Skeletal muscle satellite cell (primary cell): ENCODE measurements around the gene PASK. TPM values are rescaled to one million over a fixed set of nuclear protein-coding genes. Genes with fewer than 3 reads are reported as not detected.
"Not testable (repeated sequence)": the region's sequence is repeated elsewhere in the genome, so short reads cannot be mapped to it uniquely, and the experiment has no call there.

Experiments
- H3K27me3 ChIP-seq: 2 replicates; pipeline ENCODE4 v1.7.0; 2013; ENCODE audit warnings: low read length; ENCODE audit not compliant: control insufficient read depth, insufficient read depth
- H3K36me3 ChIP-seq: 2 replicates; pipeline ENCODE4 v1.7.0; 2013; ENCODE audit warnings: mild to moderate bottlenecking, control low read depth, low read length; ENCODE audit not compliant: insufficient read depth
- H3K4me1 ChIP-seq: 2 replicates; pipeline ENCODE4 v1.7.0; 2013; ENCODE audit warnings: low read length; ENCODE audit not compliant: control insufficient read depth, insufficient read depth
- H3K4me2 ChIP-seq: 2 replicates; pipeline ENCODE4 v1.7.0; 2013; ENCODE audit warnings: mild to moderate bottlenecking, low read length
- H3K4me3 ChIP-seq: 2 replicates; pipeline ENCODE4 v1.7.0; 2013; ENCODE audit warnings: low read length
- H3K9ac ChIP-seq: 2 replicates; pipeline ENCODE4 v1.7.0; 2013; ENCODE audit warnings: mild to moderate bottlenecking, low read depth, low read length, moderate library complexity
- H3K9me3 ChIP-seq: replicated peaks from 2 replicates; pipeline ENCODE4 v1.7.0; 2013; ENCODE audit warnings: mild to moderate bottlenecking, control low read depth, low read length
- total RNA-seq: library from RNA; depleted of rRNA; stranded (reverse); fragments of >200 nt; gene quantifications from 2 replicates; pipeline ENCODE4 v1.2.3, GENCODE V29; 2012; rRNA removed

PASK gene
- total RNA-seq: 5.7 and 9.4 TPM in 2 replicates

DNA sequence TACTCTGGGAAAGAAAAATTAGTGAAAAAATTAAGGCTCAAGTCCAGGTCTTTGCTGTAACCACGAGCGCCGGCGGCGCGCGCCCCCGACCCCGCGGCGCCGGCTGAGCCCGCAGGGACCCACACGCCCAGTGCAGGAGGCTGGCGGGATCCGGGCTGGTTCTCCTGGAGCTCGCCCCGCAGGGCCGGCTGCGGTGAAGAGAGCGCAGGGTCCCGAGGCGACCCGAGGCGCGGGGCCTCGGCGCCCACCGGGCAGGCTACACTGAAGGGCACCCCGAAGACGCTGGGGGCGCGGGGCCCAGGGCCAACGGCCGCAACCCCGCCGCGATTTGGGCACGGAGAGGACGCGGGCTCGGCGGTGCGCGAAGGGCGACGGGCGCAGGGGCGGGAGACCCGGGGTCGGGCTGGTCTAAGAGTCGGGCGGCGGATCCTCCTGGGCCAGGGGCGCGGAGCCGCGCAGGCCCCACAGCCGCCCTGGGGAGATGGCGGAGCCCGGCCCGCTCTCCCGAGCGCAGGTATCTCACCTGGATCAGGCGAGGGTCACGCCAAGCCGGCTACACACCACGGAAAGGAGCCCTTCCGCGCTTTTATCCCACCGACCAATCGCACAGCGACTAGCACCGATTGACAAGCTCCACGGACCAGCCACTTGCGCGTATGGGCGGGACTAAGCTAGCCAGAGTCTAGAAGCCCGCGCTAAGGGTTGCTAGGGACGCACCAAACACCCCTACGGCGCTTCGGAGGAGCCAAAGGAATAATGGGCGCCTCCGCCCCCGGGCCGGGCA lies at the start of gene PASK:
PASK (minus strand) TSS at position 582 of the 784 bp plus-strand sequence. CDS start 6,440 bp downstream, outside the sequence.
- Histone ChIP-seq H3K9me3 (no peaks in the 10 kb centered on the region), H3K4me2 (peak within 1 kb of the TSS; percentile 95), H3K27me3 (no peaks in the 10 kb centered on the region), H3K4me1 (peaks cover 28% of the 10 kb centered on the region), H3K9ac (peak within 1 kb of the TSS; percentile 84), H3K36me3 (peaks cover 3% of the 10 kb centered on the region), H3K4me3 (peak within 1 kb of the TSS; percentile 81)

DNA sequence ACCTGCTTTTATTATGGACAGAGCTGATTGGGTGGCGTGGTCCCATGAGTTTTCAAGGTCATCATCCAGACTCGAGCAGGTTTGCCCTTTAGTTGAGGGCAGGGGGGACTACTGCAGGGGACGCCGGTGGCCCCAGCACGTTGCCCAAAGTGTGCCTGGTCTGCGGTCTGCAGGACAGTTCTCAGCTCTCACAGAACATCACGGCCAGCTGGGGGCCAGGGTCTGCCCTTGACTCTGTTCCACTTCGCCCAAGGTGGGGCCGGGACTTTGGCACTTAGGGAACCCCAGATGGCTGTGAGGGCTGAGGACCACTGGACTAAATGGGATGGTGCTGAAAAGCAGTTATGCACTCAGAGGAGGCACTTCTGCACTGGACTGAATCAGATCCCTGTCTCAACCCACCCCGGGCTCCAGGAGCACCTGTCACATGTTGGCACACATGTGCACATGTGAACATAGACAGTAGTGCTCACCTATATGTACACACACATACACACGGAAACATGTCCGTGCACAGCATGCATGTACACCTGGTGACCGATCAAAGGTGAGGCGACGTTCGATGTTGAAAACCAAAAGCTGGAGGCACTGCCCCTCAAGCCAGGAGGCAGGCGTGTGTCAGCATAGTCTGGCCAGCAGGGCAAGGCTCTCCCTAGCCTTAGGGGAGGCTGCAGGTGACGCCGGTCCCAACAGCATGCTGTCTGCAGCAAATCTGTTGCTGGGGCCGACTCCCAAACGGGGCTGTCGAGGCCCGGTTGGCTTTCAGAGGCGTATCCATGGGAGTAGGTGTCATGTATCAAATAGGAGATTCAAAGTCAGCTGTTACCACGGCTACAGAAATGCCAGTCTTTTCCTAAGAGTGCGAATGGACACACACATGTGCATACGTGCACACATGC lies 49.4 kb upstream of the PASK start:
- no peaks in the 10 kb centered on the region for H3K4me1 ChIP-seq
- H3K9ac ChIP-seq: no peak overlapping the region
- no peak overlapping the region for H3K4me3 ChIP-seq
- no peak overlapping the region for H3K4me2 ChIP-seq
- H3K36me3 ChIP-seq: no peaks in the 10 kb centered on the region
- peaks cover 34% of the 10 kb centered on the region for H3K27me3 ChIP-seq
- no peaks in the 10 kb centered on the region for H3K9me3 ChIP-seq

DNA sequence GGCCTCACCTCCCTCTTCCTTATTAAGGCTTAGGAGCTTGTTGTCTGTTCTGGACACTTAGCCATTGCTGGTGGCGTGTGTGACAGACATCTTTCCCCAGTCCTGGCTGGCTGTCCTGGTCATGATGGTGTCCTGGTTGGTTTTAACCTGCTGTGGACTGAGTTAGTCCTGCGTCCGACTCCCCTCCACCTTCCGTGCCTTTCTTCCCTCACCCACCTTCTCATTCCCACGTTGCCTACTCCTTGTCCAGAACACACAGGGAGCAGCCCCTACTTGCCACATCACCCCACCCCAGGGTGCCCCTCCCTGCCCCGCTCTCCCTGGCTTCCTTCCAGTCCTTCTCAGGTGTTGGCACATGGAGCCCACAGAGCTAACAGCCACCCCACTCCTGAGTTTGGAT lies 48.7 kb upstream of the PASK start:
- H3K4me3 ChIP-seq: no peak overlapping the region
- H3K4me1 ChIP-seq: no peaks in the 10 kb centered on the region
- no peak overlapping the region for H3K9ac ChIP-seq
- peaks cover 34% of the 10 kb centered on the region for H3K27me3 ChIP-seq
- no peak overlapping the region for H3K4me2 ChIP-seq
- H3K36me3 ChIP-seq: no peaks in the 10 kb centered on the region
- H3K9me3 ChIP-seq: no peaks in the 10 kb centered on the region

GRCh38 chr2:241197246-241197645 lies 48.0 kb upstream of the PASK start:
- H3K4me2 ChIP-seq, H3K4me1 ChIP-seq, H3K4me3 ChIP-seq, H3K9ac ChIP-seq, H3K9me3 ChIP-seq, H3K36me3 ChIP-seq: not testable (repeated sequence)
- peaks cover 34% of the 10 kb centered on the region for H3K27me3 ChIP-seq

DNA sequence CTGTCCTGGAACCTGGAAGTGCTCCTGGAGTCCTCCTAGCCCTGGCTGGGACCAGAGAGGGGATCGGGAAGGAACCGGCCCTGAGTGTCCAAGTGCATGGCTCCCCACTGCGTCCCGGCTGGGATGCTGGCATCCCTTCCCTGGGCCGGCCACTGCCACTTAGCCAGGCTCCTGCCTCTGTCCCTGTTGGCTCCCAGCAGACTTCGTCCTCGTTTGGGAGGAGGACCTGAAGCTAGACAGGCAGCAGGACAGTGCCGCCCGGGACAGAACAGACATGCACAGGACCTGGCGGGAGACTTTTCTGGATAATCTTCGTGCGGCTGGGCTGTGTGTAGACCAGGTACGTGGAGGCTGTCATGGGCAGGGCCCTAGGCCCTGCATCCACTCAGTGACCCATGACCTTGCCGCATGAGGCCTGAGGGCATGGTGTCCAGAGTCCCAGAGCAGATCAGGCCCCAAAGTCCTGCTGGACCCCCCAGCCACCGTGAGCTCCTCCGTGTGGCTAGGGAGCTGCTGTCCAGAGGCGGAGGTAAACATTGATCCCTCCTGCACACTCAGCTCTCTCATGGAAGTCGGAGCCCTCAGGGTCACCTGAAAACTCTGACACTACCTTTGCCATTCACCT lies 46.3 kb upstream of the PASK start:
- H3K36me3 ChIP-seq: no peaks in the 10 kb centered on the region
- H3K4me1 ChIP-seq: no peaks in the 10 kb centered on the region
- no peaks in the 10 kb centered on the region for H3K9me3 ChIP-seq
- no peak overlapping the region for H3K4me3 ChIP-seq
- no peak overlapping the region for H3K4me2 ChIP-seq
- peaks cover 34% of the 10 kb centered on the region for H3K27me3 ChIP-seq
- no peak overlapping the region for H3K9ac ChIP-seq

- Histone ChIP-seq H3K4me3 (no peak overlapping the region), H3K9ac (no peak overlapping the region), H3K4me1 (no peaks in the 10 kb centered on the region), H3K36me3 (no peaks in the 10 kb centered on the region), H3K4me2 (no peak overlapping the region), H3K27me3 (peaks cover 34% of the 10 kb centered on the region), H3K9me3 (no peaks in the 10 kb centered on the region)
Observed at GRCh38 chr2:241194811-241195210, 45.5 kb upstream of the PASK start.

- Histone ChIP-seq H3K4me3 (no peak overlapping the region), H3K4me2 (no peak overlapping the region), H3K36me3 (no peaks in the 10 kb centered on the region), H3K4me1 (no peaks in the 10 kb centered on the region), H3K9me3 (no peaks in the 10 kb centered on the region), H3K27me3 (peaks cover 25% of the 10 kb centered on the region), H3K9ac (no peak overlapping the region)
Observed at GRCh38 chr2:241193271-241193670, 44.0 kb upstream of the PASK start.

GRCh38 chr2:241191081-241191480 lies 41.8 kb upstream of the PASK start:
- no peak overlapping the region for H3K4me2 ChIP-seq
- H3K4me3 ChIP-seq: no peak overlapping the region
- H3K4me1 ChIP-seq: no peaks in the 10 kb centered on the region
- peaks cover 15% of the 10 kb centered on the region for H3K27me3 ChIP-seq
- no peaks in the 10 kb centered on the region for H3K36me3 ChIP-seq
- H3K9me3 ChIP-seq: no peaks in the 10 kb centered on the region
- no peak overlapping the region for H3K9ac ChIP-seq

GRCh38 chr2:241190291-241190981 lies 41.2 kb upstream of the PASK start:
- H3K36me3 ChIP-seq: no peaks in the 10 kb centered on the region
- H3K27me3 ChIP-seq: peaks cover 9% of the 10 kb centered on the region
- H3K4me3 ChIP-seq: no peak overlapping the region
- no peaks in the 10 kb centered on the region for H3K4me1 ChIP-seq
- H3K9ac ChIP-seq: no peak overlapping the region
- no peaks in the 10 kb centered on the region for H3K9me3 ChIP-seq
- H3K4me2 ChIP-seq: no peak overlapping the region

GRCh38 chr2:241189856-241190201 lies 40.6 kb upstream of the PASK start:
- peaks cover 7% of the 10 kb centered on the region for H3K27me3 ChIP-seq
- H3K9ac ChIP-seq: no peak overlapping the region
- no peak overlapping the region for H3K4me2 ChIP-seq
- H3K36me3 ChIP-seq: no peaks in the 10 kb centered on the region
- no peak overlapping the region for H3K4me3 ChIP-seq
- no peaks in the 10 kb centered on the region for H3K4me1 ChIP-seq
- H3K9me3 ChIP-seq: no peaks in the 10 kb centered on the region
